DOHH2 (cell line): ENCODE measurements around the gene LCP2.

ENCODE experiments used
- H3F3A ChIP-seq: fragments of 200-600 bp; sonication (generic), shearing (Covaris generic); 2 replicates; pipeline ENCODE4 v1.6.0; 2016; ENCODE audit warnings: antibody characterized with exemption, mild to moderate bottlenecking; ENCODE audit not compliant: control insufficient read depth, insufficient read depth
- H3K27ac ChIP-seq: fragments of 200-600 bp; sonication (generic); 2 replicates; pipeline ENCODE4 v1.5.1; 2014; ENCODE audit warnings: low read depth, mild to moderate bottlenecking, low read length, moderate library complexity
- H3K27me3 ChIP-seq: fragments of 200-600 bp; sonication (generic); 2 replicates; pipeline ENCODE4 v1.6.1; 2014; ENCODE audit warnings: mild to moderate bottlenecking, low read length, mixed read lengths; ENCODE audit not compliant: control insufficient read depth
- H3K36me3 ChIP-seq: fragments of 200-600 bp; sonication (generic); 2 replicates; pipeline ENCODE4 v1.6.1; 2014; ENCODE audit warnings: mild to moderate bottlenecking, low read length, moderate library complexity, mixed read lengths; ENCODE audit not compliant: control insufficient read depth
- H3K4me1 ChIP-seq: fragments of 200-600 bp; sonication (generic); 2 replicates; pipeline ENCODE4 v1.6.1; 2014; ENCODE audit warnings: mild to moderate bottlenecking, low read length, mixed read lengths; ENCODE audit not compliant: control insufficient read depth
- H3K4me2 ChIP-seq: fragments of 200-600 bp; sonication (generic); 2 replicates; pipeline ENCODE4 v1.6.0; 2014; ENCODE audit warnings: mild to moderate bottlenecking, low read length, moderate library complexity
- H3K4me3 ChIP-seq: fragments of 200-600 bp; sonication (generic); 2 replicates; pipeline ENCODE4 v1.5.1; 2014; ENCODE audit warnings: mild to moderate bottlenecking, low read length, mixed read lengths
- H3K79me2 ChIP-seq: fragments of 200-600 bp; sonication (generic); 2 replicates; pipeline ENCODE4 v1.6.1; 2014; ENCODE audit warnings: mild to moderate bottlenecking, low read length, mixed read lengths; ENCODE audit not compliant: control insufficient read depth
- H3K9me2 ChIP-seq: fragments of 200-600 bp; sonication (generic); replicated peaks from 2 replicates; pipeline ENCODE4 v1.6.1; 2014; ENCODE audit warnings: mild to moderate bottlenecking, low read length, mixed read lengths; ENCODE audit not compliant: control insufficient read depth
- H3K9me3 ChIP-seq: fragments of 200-600 bp; sonication (generic); 2 replicates; pipeline ENCODE4 v1.6.1; 2014; ENCODE audit warnings: antibody characterized with exemption, low read length, mixed read lengths; ENCODE audit not compliant: control insufficient read depth, insufficient read depth
- H4K20me1 ChIP-seq: fragments of 200-600 bp; sonication (generic); 2 replicates; pipeline ENCODE4 v1.6.0; 2014; ENCODE audit warnings: low read depth, mild to moderate bottlenecking, antibody characterized with exemption, low read length, moderate library complexity; ENCODE audit not compliant: control insufficient read depth, insufficient read depth
- CTCF ChIP-seq: fragments of 200-600 bp; sonication (generic); IDR thresholded peaks from one replicate; pipeline ENCODE4 v1.5.1; 2014; ENCODE audit warnings: antibody characterized with exemption, mild to moderate bottlenecking, low read depth, low read length; ENCODE audit not compliant: poor library complexity, severe bottlenecking
- EZH2phosphoT487 ChIP-seq: fragments of 200-600 bp; sonication (generic); IDR thresholded peaks from 2 replicates; pipeline ENCODE4 v1.6.1; 2017; ENCODE audit warnings: borderline replicate concordance, mild to moderate bottlenecking, antibody characterized with exemption, low read length, moderate library complexity, mixed read lengths

The LCP2 gene

GRCh38 chr5:170314541-170315095, 17.0 kb upstream of the LCP2 start:
- Histone ChIP-seq H3K9me2 (no peaks in the 10 kb centered on the region), H4K20me1 (no peaks in the 10 kb centered on the region), H3K27me3 (peaks cover 14% of the 10 kb centered on the region), H3K4me3 (no peak overlapping the region), H3K9me3 (no peaks in the 10 kb centered on the region), H3K79me2 (no peaks in the 10 kb centered on the region), H3F3A (no peaks in the 10 kb centered on the region), H3K4me2 (no peak overlapping the region), H3K4me1 (no peaks in the 10 kb centered on the region), H3K27ac (no peak overlapping the region), H3K36me3 (no peaks in the 10 kb centered on the region)
- TF ChIP-seq EZH2phosphoT487 (no peak), CTCF (no peak)

GRCh38 chr5:170313816-170314215, 16.2 kb upstream of the LCP2 start:
- Histone ChIP-seq H3F3A (no peaks in the 10 kb centered on the region), H4K20me1 (no peaks in the 10 kb centered on the region), H3K4me3 (no peak overlapping the region), H3K9me3 (no peaks in the 10 kb centered on the region), H3K27me3 (peaks cover 14% of the 10 kb centered on the region), H3K9me2 (no peaks in the 10 kb centered on the region), H3K4me2 (no peak overlapping the region), H3K27ac (no peak overlapping the region), H3K4me1 (no peaks in the 10 kb centered on the region), H3K79me2 (no peaks in the 10 kb centered on the region), H3K36me3 (no peaks in the 10 kb centered on the region)
- TF ChIP-seq CTCF (no peak), EZH2phosphoT487 (no peak)

GRCh38 chr5:170313344-170313743, 15.8 kb upstream of the LCP2 start:
- no peaks in the 10 kb centered on the region for H3K9me2 ChIP-seq
- H3K27me3 ChIP-seq = peaks cover 14% of the 10 kb centered on the region
- H4K20me1 ChIP-seq = no peaks in the 10 kb centered on the region
- no peak overlapping the region for H3K4me2 ChIP-seq
- H3K79me2 ChIP-seq = no peaks in the 10 kb centered on the region
- H3K27ac ChIP-seq = no peak overlapping the region
- H3K9me3 ChIP-seq = no peaks in the 10 kb centered on the region
- H3F3A ChIP-seq = no peaks in the 10 kb centered on the region
- H3K4me3 ChIP-seq = no peak overlapping the region
- H3K4me1 ChIP-seq = no peaks in the 10 kb centered on the region
- H3K36me3 ChIP-seq = no peaks in the 10 kb centered on the region
- no peak for TF ChIP-seq EZH2phosphoT487
- TF ChIP-seq CTCF = no peak
